ENCODE measurements around the gene COL20A1.
"Not testable (repeated sequence)": the region's sequence is repeated elsewhere in the genome, so short reads cannot be mapped to it uniquely, and the experiment has no call there.

Gene COL20A1

GRCh38 chr20:63334356-63334755 lies 41.4 kb downstream of the COL20A1 start:
- no peak for DNase-seq (ENCODE audit: low spot score)

GRCh38 chr20:63335060-63335459 lies 42.1 kb downstream of the COL20A1 start:
- not testable (repeated sequence) for DNase-seq (ENCODE audit: low spot score)

- DNase-seq (ENCODE audit: low spot score), result no peak
These were observed 42.7 kb downstream of the COL20A1 start for GRCh38 chr20:63335711-63336110.

- DNase-seq (ENCODE audit: low spot score), result no peak
These were observed 43.3 kb downstream of the COL20A1 start for GRCh38 chr20:63336232-63336752.

- no peak for DNase-seq (ENCODE audit: low spot score)
These were observed 44.9 kb downstream of the COL20A1 start for GRCh38 chr20:63337786-63338420.

GRCh38 chr20:63339154-63340094 lies 46.4 kb downstream of the COL20A1 start:
- not testable (repeated sequence) for DNase-seq (ENCODE audit: low spot score)

GRCh38 chr20:63340158-63340688 lies 47.2 kb downstream of the COL20A1 start:
- DNase-seq (ENCODE audit: low spot score), result not testable (repeated sequence)

GRCh38 chr20:63342561-63343459 lies 49.8 kb downstream of the COL20A1 start:
- DNase-seq (ENCODE audit: low spot score), result no peak

GRCh38 chr20:63343460-63344445 lies 50.8 kb downstream of the COL20A1 start:
- DNase-seq (ENCODE audit: low spot score), result no peak

- DNase-seq (ENCODE audit: low spot score), result no peak
These were observed 51.8 kb downstream of the COL20A1 start for GRCh38 chr20:63344616-63345327.

GRCh38 chr20:63345328-63346100 lies 52.5 kb downstream of the COL20A1 start:
- DNase-seq (ENCODE audit: low spot score), result peak; percentile 11

GRCh38 chr20:63346131-63347080 lies 53.4 kb downstream of the COL20A1 start:
- no peak for DNase-seq (ENCODE audit: low spot score)

- DNase-seq (ENCODE audit: low spot score), result no peak
These were observed 54.2 kb downstream of the COL20A1 start for GRCh38 chr20:63347081-63347741.

GRCh38 chr20:63347950-63348827 lies 55.2 kb downstream of the COL20A1 start:
- no peak for DNase-seq (ENCODE audit: low spot score)

GRCh38 chr20:63348828-63349515 lies 56.0 kb downstream of the COL20A1 start:
- no peak for DNase-seq (ENCODE audit: low spot score)

GRCh38 chr20:63349516-63349895 lies 56.5 kb downstream of the COL20A1 start:
- no peak for DNase-seq (ENCODE audit: low spot score)
